Endodermal cell (in vitro differentiated cells): ENCODE measurements around the gene OR2T3. TPM values are rescaled to one million over a fixed set of nuclear protein-coding genes. Genes with fewer than 3 reads are reported as not detected.
"Not testable (repeated sequence)": the region's sequence is repeated elsewhere in the genome, so short reads cannot be mapped to it uniquely, and the experiment has no call there.

Source experiments
- DNase-seq: peaks from one replicate; pipeline ENCODE4 v3.0.0-alpha.2; 2017
- H3K27ac ChIP-seq: 2 replicates; pipeline ENCODE4 v1.5.1; 2013; ENCODE audit warnings: mild to moderate bottlenecking, low read depth, low read length, moderate library complexity
- H3K27me3 ChIP-seq: 2 replicates; pipeline ENCODE4 v1.6.1; 2013; ENCODE audit warnings: mild to moderate bottlenecking, low read length, moderate library complexity; ENCODE audit not compliant: insufficient read depth, control insufficient read depth, poor library complexity, severe bottlenecking
- H3K36me3 ChIP-seq: 2 replicates; pipeline ENCODE4 v1.7.0; 2013; ENCODE audit warnings: mild to moderate bottlenecking, low read length, moderate library complexity; ENCODE audit not compliant: control insufficient read depth, insufficient read depth
- H3K4me1 ChIP-seq: one replicate; pipeline ENCODE4 v1.7.0; 2013; ENCODE audit warnings: low read length; ENCODE audit not compliant: control insufficient read depth, insufficient read depth
- H3K4me3 ChIP-seq: 2 replicates; pipeline ENCODE4 v1.5.1; 2013; ENCODE audit warnings: mild to moderate bottlenecking, low read length, moderate library complexity
- H3K9ac ChIP-seq: 2 replicates; pipeline ENCODE4 v1.6.1; 2013; ENCODE audit warnings: mild to moderate bottlenecking, low read length, moderate library complexity; ENCODE audit not compliant: poor library complexity, severe bottlenecking; ENCODE audit errors: extremely low read depth
- H3K9me3 ChIP-seq: 2 replicates; pipeline ENCODE4 v1.6.1; 2013; ENCODE audit warnings: mild to moderate bottlenecking, low read length, moderate library complexity; ENCODE audit not compliant: control insufficient read depth
- H3K27ac Mint-ChIP-seq: 2 replicates; pipeline ENCODE4 v1.8.0; 2020; ENCODE audit warnings: mixed read lengths
- H3K27me3 Mint-ChIP-seq: 2 replicates; pipeline ENCODE4 v1.8.0; 2021; ENCODE audit warnings: mild to moderate bottlenecking, mixed read lengths; ENCODE audit not compliant: insufficient read depth
- H3K36me3 Mint-ChIP-seq: 2 replicates; pipeline ENCODE4 v1.8.0; 2020; ENCODE audit warnings: low read depth, mixed read lengths
- H3K4me1 Mint-ChIP-seq: 2 replicates; pipeline ENCODE4 v1.8.0; 2020; ENCODE audit warnings: mixed read lengths
- H3K4me3 Mint-ChIP-seq: 2 replicates; pipeline ENCODE4 v1.8.0; 2020; ENCODE audit warnings: mild to moderate bottlenecking, moderate library complexity, mixed read lengths
- H3K9me3 Mint-ChIP-seq: 2 replicates; pipeline ENCODE4 v1.8.0; 2020; ENCODE audit warnings: mild to moderate bottlenecking, mixed read lengths
- WGBS, 2 experiments: methylation state at CpG; one replicate each; pipeline versions ENCODE4 v1.1.5 to v1.1.7; 2013; ENCODE audit warnings: missing lambda C conversion rate in 2 of 2, mixed read lengths in 1 of 2; ENCODE audit not compliant: insufficient coverage in 1 of 2, insufficient read length in 1 of 2; 5-methylcytosine and 5-hydroxymethylcytosine counted together
- total RNA-seq, 2 donors: library from RNA; stranded (reverse); fragmentation: NEBNext Ultra II Directional in 1 of 2; extraction: Animal tissue kit (Norgen Biotek cat#: 25700) in 1 of 2; gene quantifications; 2 replicates in 1 of 2; 3 replicates in 1 of 2; pipeline ENCODE4 v1.2.1, GENCODE V29; 2021
- TF ChIP-seq, protein P1 (sequence below): fragments of 200-600 bp; sonication (generic); conservative IDR thresholded peaks from 2 replicates; pipeline ENCODE4 v1.5.0; 2021; ENCODE audit warnings: antibody characterized with exemption, mild to moderate bottlenecking

Gene OR2T3
- total RNA-seq, 2 donors from 2014 or later = not detected

DNA sequence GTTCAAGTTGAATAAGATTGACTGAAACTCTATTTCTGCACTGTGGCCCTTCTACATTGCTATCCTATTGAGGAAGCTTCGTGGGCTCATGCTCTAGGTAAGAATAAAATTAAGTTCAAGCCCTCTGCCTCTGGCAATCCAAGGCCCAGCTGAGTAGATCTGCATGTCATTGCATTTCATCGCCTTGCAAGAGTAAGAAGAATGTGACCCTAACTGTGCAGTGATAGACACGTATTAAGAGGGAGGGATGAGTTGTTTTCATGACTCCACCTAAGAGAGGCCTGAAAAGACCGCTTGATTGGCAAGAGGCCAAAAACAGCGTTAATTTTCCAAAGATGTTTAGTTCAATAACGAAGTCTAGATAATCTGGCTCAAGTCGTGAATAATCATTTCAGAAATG lies 14.0 kb upstream of the OR2T3 start:
- not testable (repeated sequence) for H3K4me1 ChIP-seq, H3K36me3 Mint-ChIP-seq, DNase-seq, H3K27ac Mint-ChIP-seq, H3K27ac ChIP-seq, H3K4me1 Mint-ChIP-seq, H3K9ac ChIP-seq, H3K4me3 ChIP-seq, H3K27me3 Mint-ChIP-seq, H3K4me3 Mint-ChIP-seq, H3K27me3 ChIP-seq, H3K36me3 ChIP-seq
- peaks cover 45% of the 10 kb centered on the region for H3K9me3 ChIP-seq
- peaks cover 54% of the 10 kb centered on the region for H3K9me3 Mint-ChIP-seq
- 39 to 48% methylated on average over 3 to 6 of the region's 7 CpGs for WGBS, 2 experiments

DNA sequence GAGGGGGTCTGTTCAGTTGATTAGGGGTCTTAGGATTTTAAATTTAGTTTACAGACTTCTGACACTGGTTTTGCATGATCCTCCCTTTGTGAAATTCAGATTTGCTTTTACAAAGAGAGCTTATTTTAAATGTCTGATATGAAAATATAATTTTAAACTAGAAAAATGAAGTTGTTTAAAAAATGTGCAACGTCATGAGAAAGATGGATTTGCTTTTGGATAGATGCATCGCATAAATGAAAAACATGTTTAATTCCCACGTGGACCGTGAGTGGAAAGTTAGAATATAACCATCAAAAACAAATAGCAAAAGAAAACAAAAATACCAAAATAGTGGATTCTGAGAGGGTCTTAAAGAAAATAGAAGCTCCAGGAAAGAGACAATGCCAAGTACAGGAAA lies 2.0 kb upstream of the OR2T3 start:
- no peak for DNase-seq
- peaks cover 19% of the 10 kb centered on the region for H3K9me3 ChIP-seq
- no peak overlapping the region for H3K27ac ChIP-seq
- H3K4me3 ChIP-seq = no peak overlapping the region
- Mint-ChIP-seq H3K27me3 (no peaks in the 10 kb centered on the region), H3K36me3 (no peaks in the 10 kb centered on the region), H3K9me3 (peaks cover 58% of the 10 kb centered on the region), H3K4me1 (no peaks in the 10 kb centered on the region), H3K27ac (no peak overlapping the region), H3K4me3 (no peak overlapping the region)
- 17 to 68% methylated on average over 1 to 2 of the region's 4 CpGs for WGBS, 2 experiments
- no peak overlapping the region for H3K9ac ChIP-seq
- no peaks in the 10 kb centered on the region for H3K27me3 ChIP-seq
- TF ChIP-seq, protein P1, sequence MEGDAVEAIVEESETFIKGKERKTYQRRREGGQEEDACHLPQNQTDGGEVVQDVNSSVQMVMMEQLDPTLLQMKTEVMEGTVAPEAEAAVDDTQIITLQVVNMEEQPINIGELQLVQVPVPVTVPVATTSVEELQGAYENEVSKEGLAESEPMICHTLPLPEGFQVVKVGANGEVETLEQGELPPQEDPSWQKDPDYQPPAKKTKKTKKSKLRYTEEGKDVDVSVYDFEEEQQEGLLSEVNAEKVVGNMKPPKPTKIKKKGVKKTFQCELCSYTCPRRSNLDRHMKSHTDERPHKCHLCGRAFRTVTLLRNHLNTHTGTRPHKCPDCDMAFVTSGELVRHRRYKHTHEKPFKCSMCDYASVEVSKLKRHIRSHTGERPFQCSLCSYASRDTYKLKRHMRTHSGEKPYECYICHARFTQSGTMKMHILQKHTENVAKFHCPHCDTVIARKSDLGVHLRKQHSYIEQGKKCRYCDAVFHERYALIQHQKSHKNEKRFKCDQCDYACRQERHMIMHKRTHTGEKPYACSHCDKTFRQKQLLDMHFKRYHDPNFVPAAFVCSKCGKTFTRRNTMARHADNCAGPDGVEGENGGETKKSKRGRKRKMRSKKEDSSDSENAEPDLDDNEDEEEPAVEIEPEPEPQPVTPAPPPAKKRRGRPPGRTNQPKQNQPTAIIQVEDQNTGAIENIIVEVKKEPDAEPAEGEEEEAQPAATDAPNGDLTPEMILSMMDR = no peak
- H3K36me3 ChIP-seq = no peaks in the 10 kb centered on the region
- H3K4me1 ChIP-seq = no peaks in the 10 kb centered on the region

DNA sequence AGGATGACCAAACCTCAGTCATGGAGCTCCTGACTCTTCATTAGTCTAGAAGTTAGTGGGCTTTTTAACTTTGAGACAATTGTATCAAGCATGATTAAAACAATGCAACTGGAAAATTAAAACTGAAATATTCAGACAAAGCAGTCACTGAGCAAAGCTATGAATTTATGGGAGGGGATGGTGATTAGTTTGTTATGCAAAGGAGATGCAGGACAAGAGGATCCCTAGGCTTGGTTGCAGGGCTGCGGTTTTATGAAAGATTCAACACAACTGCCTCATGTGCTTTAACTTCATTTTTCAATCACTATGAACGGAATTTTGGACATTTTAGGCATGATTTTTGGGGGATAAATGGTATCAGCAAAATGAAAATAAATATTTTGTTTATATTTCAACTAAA lies 1.0 kb upstream of the OR2T3 start:
- H3K27ac Mint-ChIP-seq, H3K9ac ChIP-seq, H3K36me3 ChIP-seq, H3K4me3 Mint-ChIP-seq, DNase-seq, H3K4me1 Mint-ChIP-seq, H3K27ac ChIP-seq, H3K27me3 Mint-ChIP-seq, H3K4me1 ChIP-seq, H3K36me3 Mint-ChIP-seq, H3K27me3 ChIP-seq, H3K4me3 ChIP-seq: not testable (repeated sequence)
- 100% methylated on average over 1 of the region's 2 CpGs; no CpG with 5 or more reads in 1 of the 2 experiments for WGBS, 2 experiments
- H3K9me3 Mint-ChIP-seq = peaks cover 56% of the 10 kb centered on the region
- peaks cover 12% of the 10 kb centered on the region for H3K9me3 ChIP-seq

DNA sequence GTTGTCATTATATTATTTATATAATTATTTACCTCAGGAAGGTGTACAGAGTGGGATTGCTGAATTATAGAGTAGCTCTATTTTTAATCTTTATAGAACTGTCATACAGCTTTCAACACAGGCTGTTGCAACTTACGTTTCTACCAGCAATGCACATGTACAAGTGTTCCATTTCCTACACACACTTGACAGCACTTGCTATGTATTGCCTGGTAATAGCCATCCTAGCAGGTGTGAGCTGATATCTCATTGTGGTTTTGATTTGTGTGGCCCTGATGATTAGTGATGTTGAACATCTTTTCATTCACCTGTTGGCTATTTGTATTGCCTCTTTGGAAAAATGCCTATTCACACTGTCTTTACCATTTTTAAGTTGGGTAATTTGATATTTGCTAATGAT lies 2.5 kb downstream of the OR2T3 start:
- not testable (repeated sequence) for H3K27ac Mint-ChIP-seq, H3K4me3 Mint-ChIP-seq, H3K36me3 Mint-ChIP-seq, H3K27me3 Mint-ChIP-seq, H3K9me3 ChIP-seq, H3K4me1 Mint-ChIP-seq, H3K27me3 ChIP-seq, H3K4me3 ChIP-seq, H3K27ac ChIP-seq, H3K36me3 ChIP-seq, H3K4me1 ChIP-seq, H3K9ac ChIP-seq, DNase-seq
- peaks cover 41% of the 10 kb centered on the region for H3K9me3 Mint-ChIP-seq
- WGBS, 2 experiments = no CpG with 5 or more reads among the region's 1 CpG

DNA sequence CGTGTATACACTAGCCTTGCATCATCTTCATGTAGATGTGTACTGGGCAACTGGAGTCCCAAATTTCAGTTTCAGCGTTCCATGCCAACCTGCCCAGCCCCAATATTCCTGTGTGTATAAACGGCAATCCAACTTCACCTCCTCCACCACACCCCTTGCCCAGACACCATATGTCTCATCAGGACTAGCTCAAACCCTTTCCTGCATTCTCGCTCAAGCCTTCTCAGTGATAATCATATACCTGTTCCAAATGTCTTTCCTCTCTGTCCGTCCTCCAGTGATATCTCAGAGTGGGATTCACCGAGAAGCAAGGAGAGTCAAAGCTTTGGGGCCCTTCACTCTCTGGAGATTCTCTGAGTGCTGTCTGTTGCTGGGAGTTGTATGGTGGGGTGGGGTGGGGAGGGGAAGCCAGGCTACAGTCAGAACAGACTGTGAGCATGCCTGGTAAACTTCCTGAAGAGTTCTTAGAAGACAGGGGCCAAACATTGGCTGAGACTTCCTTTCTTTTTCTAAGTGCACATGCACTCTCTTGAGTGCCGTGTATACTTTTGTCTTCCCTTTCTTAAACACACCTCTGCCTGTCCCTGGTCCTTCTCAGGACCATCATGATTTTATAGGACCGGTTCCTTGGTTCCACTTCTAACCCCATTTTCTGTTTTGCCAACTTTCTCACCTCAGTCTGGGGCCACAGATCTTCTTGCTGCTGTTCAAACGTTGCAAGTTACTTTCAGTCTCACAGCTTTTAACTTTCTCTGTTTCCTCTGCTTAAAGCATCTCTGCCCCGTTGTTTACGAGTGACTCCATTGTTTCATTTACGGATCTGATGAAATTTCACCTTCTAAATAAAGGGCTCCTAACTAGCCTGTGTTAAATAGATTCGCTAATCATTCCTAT lies 8.8 kb downstream of the OR2T3 start:
- H3K27ac ChIP-seq, H3K27me3 Mint-ChIP-seq, H3K4me3 ChIP-seq, H3K36me3 Mint-ChIP-seq, H3K4me3 Mint-ChIP-seq, H3K9ac ChIP-seq, H3K4me1 Mint-ChIP-seq, H3K36me3 ChIP-seq, H3K4me1 ChIP-seq, H3K9me3 ChIP-seq, DNase-seq, H3K27me3 ChIP-seq, H3K27ac Mint-ChIP-seq: not testable (repeated sequence)
- H3K9me3 Mint-ChIP-seq = peaks cover 30% of the 10 kb centered on the region
- 45 to 62% methylated on average over 4 to 12 of the region's 13 CpGs for WGBS, 2 experiments

DNA sequence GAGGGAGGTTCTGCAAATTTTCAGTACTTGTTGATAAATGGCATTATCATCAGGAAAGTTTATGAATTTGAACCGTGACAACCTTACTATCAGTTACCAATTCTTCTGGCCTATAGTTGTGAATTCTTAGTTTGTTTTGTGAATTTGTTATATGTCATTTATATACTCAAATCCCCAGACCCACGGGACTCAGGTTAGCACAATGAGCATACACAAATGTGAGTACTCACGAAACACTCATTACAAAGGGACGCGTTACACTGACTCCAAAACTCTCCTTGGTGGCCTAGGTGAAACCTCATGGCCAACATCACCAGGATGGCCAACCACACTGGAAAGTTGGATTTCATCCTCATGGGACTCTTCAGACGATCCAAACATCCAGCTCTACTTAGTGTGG lies 15.1 kb downstream of the OR2T3 start, which contains the start of gene OR2T5:
OR2T5 (plus strand) TSS at position 301 of the 400 bp plus-strand sequence; CDS start at position 301, 0 bp downstream.
- not testable (repeated sequence) for H3K4me3 ChIP-seq, H3K27ac Mint-ChIP-seq, H3K27me3 Mint-ChIP-seq, H3K27me3 ChIP-seq, DNase-seq, H3K9me3 Mint-ChIP-seq, H3K4me3 Mint-ChIP-seq, H3K9me3 ChIP-seq, H3K4me1 Mint-ChIP-seq, H3K4me1 ChIP-seq, H3K36me3 Mint-ChIP-seq, H3K27ac ChIP-seq, H3K36me3 ChIP-seq, H3K9ac ChIP-seq
- WGBS, 2 experiments = 88% methylated on average over 4 of the region's 6 CpGs; no CpG with 5 or more reads in 1 of the 2 experiments
